HepG2 (cell line): ENCODE data around the gene CD7. TPM values are rescaled to one million over a fixed set of nuclear protein-coding genes. Genes with fewer than 3 reads are reported as not detected.

Experiments used
- CCAR2 ChIP-seq: fragments of 200-400 bp; formaldehyde crosslinking; optimal IDR thresholded peaks from 2 replicates; pipeline ENCODE3; 2018; ENCODE audit warnings: low read depth, mild to moderate bottlenecking, low read length, moderate library complexity
- DNMT1 ChIP-seq: sonication (generic); formaldehyde crosslinking; IDR thresholded peaks from 2 replicates; pipeline ENCODE4 v1.5.1; 2020; ENCODE audit warnings: mild to moderate bottlenecking, missing genetic modification reagents
- EHMT2 ChIP-seq: fragments of 200-600 bp; sonication (generic); IDR thresholded peaks from 2 replicates; pipeline ENCODE4 v1.7.0; 2017; ENCODE audit warnings: antibody characterized with exemption, low read depth, low read length, borderline replicate concordance
- HIVEP1 ChIP-seq: sonication (generic); formaldehyde crosslinking; IDR thresholded peaks from 2 replicates; pipeline ENCODE4 v1.4.0; 2020; ENCODE audit warnings: mild to moderate bottlenecking, missing genetic modification reagents
- HNRNPK ChIP-seq: fragments of 200-400 bp; formaldehyde crosslinking; IDR thresholded peaks from 2 replicates; pipeline ENCODE4 v1.6.1; 2018; ENCODE audit warnings: low read length, low read depth, moderate library complexity, mild to moderate bottlenecking; ENCODE audit not compliant: poor library complexity, severe bottlenecking
- HNRNPLL ChIP-seq: fragments of 200-400 bp; formaldehyde crosslinking; IDR thresholded peaks from 2 replicates; pipeline ENCODE4 v1.6.1; 2017; ENCODE audit warnings: mild to moderate bottlenecking, low read depth, low read length; ENCODE audit not compliant: poor library complexity, severe bottlenecking
- KAT8 ChIP-seq: IDR thresholded peaks from 2 replicates; pipeline ENCODE4 v1.6.1; 2016; ENCODE audit warnings: missing genetic modification reagents, missing compliant biosample characterization
- MAFG ChIP-seq: sonication (generic); formaldehyde crosslinking; IDR thresholded peaks from 2 replicates; pipeline ENCODE4 v1.5.1; 2020; ENCODE audit warnings: mild to moderate bottlenecking, missing genetic modification reagents
- MYNN ChIP-seq: sonication (generic); formaldehyde crosslinking; IDR thresholded peaks from 2 replicates; pipeline ENCODE4 v1.4.0; 2020; ENCODE audit warnings: mild to moderate bottlenecking, low read depth, missing genetic modification reagents
- NBN ChIP-seq: fragments of 450-650 bp; conservative IDR thresholded peaks from 2 replicates; pipeline ENCODE4 v1.6.1; 2017
- NCOR1 ChIP-seq: fragments of 200-600 bp; sonication (generic); IDR thresholded peaks from 2 replicates; pipeline ENCODE4 v1.7.0; 2017; ENCODE audit warnings: antibody characterized with exemption, low read length, borderline replicate concordance
- NFKBIZ ChIP-seq: IDR thresholded peaks from 2 replicates; pipeline ENCODE4 v1.6.1; 2018; ENCODE audit warnings: missing genetic modification reagents, missing compliant biosample characterization
- NR2F2 ChIP-seq: IDR thresholded peaks from 2 replicates; pipeline ENCODE4 v1.6.1; 2012; ENCODE audit warnings: low read depth, inconsistent platforms, borderline replicate concordance
- PHF20 ChIP-seq: sonication (generic); formaldehyde crosslinking; IDR thresholded peaks from 2 replicates; pipeline ENCODE4 v1.5.0; 2020; ENCODE audit warnings: mild to moderate bottlenecking, missing genetic modification reagents
- PRDM4 ChIP-seq: sonication (generic); formaldehyde crosslinking; IDR thresholded peaks from 2 replicates; pipeline ENCODE4 v1.9.0; 2021; ENCODE audit warnings: missing genetic modification reagents, borderline replicate concordance
- SNAPC2 ChIP-seq: sonication (generic); formaldehyde crosslinking; IDR thresholded peaks from 2 replicates; pipeline ENCODE4 v1.8.1; 2022; ENCODE audit warnings: mild to moderate bottlenecking, missing genetic modification reagents
- SSRP1 ChIP-seq: IDR thresholded peaks from 2 replicates; pipeline ENCODE4 v1.6.1; 2016; ENCODE audit warnings: control low read depth
- ZFP41 ChIP-seq: sonication (generic); formaldehyde crosslinking; IDR thresholded peaks from 2 replicates; pipeline ENCODE4 v1.4.0; 2020; ENCODE audit warnings: mild to moderate bottlenecking, missing genetic modification reagents, borderline replicate concordance
- ZNF20 ChIP-seq: sonication (generic); formaldehyde crosslinking; IDR thresholded peaks from 2 replicates; pipeline ENCODE4 v1.4.0; 2020; ENCODE audit warnings: mild to moderate bottlenecking, moderate library complexity, missing genetic modification reagents
- ZNF367 ChIP-seq: sonication (generic); formaldehyde crosslinking; IDR thresholded peaks from 2 replicates; pipeline ENCODE4 v1.4.0; 2020; ENCODE audit warnings: missing genetic modification reagents, borderline replicate concordance
- ZNF501 ChIP-seq: sonication (generic); formaldehyde crosslinking; IDR thresholded peaks from 2 replicates; pipeline ENCODE4 v1.5.1; 2020; ENCODE audit warnings: mild to moderate bottlenecking, moderate library complexity, missing genetic modification reagents
- ZNF672 ChIP-seq: sonication (generic); formaldehyde crosslinking; IDR thresholded peaks from 2 replicates; pipeline ENCODE4 v1.8.1; 2022; ENCODE audit warnings: missing genetic modification reagents
- ZNF761 ChIP-seq: sonication (generic); formaldehyde crosslinking; conservative IDR thresholded peaks from 2 replicates; pipeline ENCODE4 v1.4.0; 2020; ENCODE audit warnings: mild to moderate bottlenecking, missing genetic modification reagents
- ZNF768 ChIP-seq: sonication (generic); formaldehyde crosslinking; IDR thresholded peaks from 2 replicates; pipeline ENCODE4 v1.4.0; 2020; ENCODE audit warnings: missing genetic modification reagents
- ZNF776 ChIP-seq: sonication (generic); formaldehyde crosslinking; IDR thresholded peaks from 2 replicates; pipeline ENCODE4 v1.4.0; 2020; ENCODE audit warnings: mild to moderate bottlenecking, missing genetic modification reagents
- ZNF788 ChIP-seq: sonication (generic); formaldehyde crosslinking; IDR thresholded peaks from 2 replicates; pipeline ENCODE4 v1.5.0; 2020; ENCODE audit warnings: mild to moderate bottlenecking, missing genetic modification reagents, borderline replicate concordance
- ZNF850 ChIP-seq: sonication (generic); formaldehyde crosslinking; conservative IDR thresholded peaks from 2 replicates; pipeline ENCODE4 v1.9.0; 2021; ENCODE audit warnings: mild to moderate bottlenecking, missing genetic modification reagents
- polyA plus RNA-seq, 8 experiments: library from polyadenylated mRNA; depleted of rRNA in 3 of 8; stranded (reverse) in 7 of 8; unstranded in 1 of 8; fragments of >200 nt; fragmentation: Illumina TruSeq in 4 of 8; extraction: Trizol in 4 of 8; gene quantifications; 2 replicates each; pipeline versions ENCODE4 v1.2.1 to v1.2.3, GENCODE V29; 2011 to 2016; ENCODE audit warnings: low read depth in 4 of 8, missing spikeins in 1 of 8, mixed read lengths in 1 of 8; ENCODE audit not compliant: insufficient read depth in 1 of 8
- total RNA-seq, 5 experiments: library from RNA; depleted of rRNA; stranded (reverse); fragments of >200 nt; fragmentation: Illumina TruSeq; extraction: Trizol; gene quantifications; 2 replicates each; pipeline ENCODE4 v1.2.3, GENCODE V29; 2016; ENCODE audit warnings: low read depth in 1 of 5
- TF ChIP-seq, protein P1 (sequence below): sonication (generic); formaldehyde crosslinking; IDR thresholded peaks from 2 replicates; pipeline ENCODE4 v1.5.0; 2020; ENCODE audit warnings: mild to moderate bottlenecking, missing genetic modification reagents, borderline replicate concordance

CD7 gene
- total and polyA plus RNA-seq, 2 of the 13 experiments (the other 11 are each of a cell fraction or from before 2014, with no cell fraction given): 67.6 to 76.4 TPM

GRCh38 chr17:82351713-82352488 is 34.5 kb upstream of the CD7 start (continued):
- TF ChIP-seq, protein P1, sequence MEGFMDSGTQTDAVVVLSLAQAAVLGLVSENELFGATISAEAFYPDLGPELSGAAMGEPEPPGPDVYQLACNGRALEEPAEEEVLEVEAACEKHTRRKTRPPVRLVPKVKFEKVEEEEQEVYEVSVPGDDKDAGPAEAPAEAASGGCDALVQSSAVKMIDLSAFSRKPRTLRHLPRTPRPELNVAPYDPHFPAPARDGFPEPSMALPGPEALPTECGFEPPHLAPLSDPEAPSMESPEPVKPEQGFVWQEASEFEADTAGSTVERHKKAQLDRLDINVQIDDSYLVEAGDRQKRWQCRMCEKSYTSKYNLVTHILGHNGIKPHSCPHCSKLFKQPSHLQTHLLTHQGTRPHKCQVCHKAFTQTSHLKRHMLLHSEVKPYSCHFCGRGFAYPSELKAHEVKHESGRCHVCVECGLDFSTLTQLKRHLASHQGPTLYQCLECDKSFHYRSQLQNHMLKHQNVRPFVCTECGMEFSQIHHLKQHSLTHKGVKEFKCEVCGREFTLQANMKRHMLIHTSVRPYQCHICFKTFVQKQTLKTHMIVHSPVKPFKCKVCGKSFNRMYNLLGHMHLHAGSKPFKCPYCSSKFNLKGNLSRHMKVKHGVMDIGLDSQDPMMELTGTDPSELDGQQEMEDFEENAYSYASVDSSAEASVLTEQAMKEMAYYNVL (CRISPR knock-in tag): peak; percentile 3; the same call in 1 of the 2 replicates
- TF ChIP-seq MAFG: no peak
- no peak for TF ChIP-seq NR2F2
- no peak for TF ChIP-seq HNRNPK
- no peak for TF ChIP-seq ZFP41 (CRISPR knock-in tag)
- TF ChIP-seq ZNF672: no peak
- no peak for TF ChIP-seq DNMT1
- peak; percentile 44 for TF ChIP-seq HIVEP1
- peak; percentile 77 for TF ChIP-seq KAT8 (CRISPR knock-in tag)
- TF ChIP-seq PHF20 (CRISPR knock-in tag): no peak
- no peak for TF ChIP-seq ZNF20 (CRISPR knock-in tag)
- peak; percentile 29; the same call in 1 of the 2 replicates for TF ChIP-seq ZNF776 (CRISPR knock-in tag)
- no peak for TF ChIP-seq NFKBIZ (CRISPR knock-in tag)
- TF ChIP-seq HNRNPLL: no peak
- no peak for TF ChIP-seq MYNN (CRISPR knock-in tag)
- TF ChIP-seq NBN: no peak
- no peak for TF ChIP-seq SNAPC2
- no peak for TF ChIP-seq ZNF761 (CRISPR knock-in tag)
- no peak for TF ChIP-seq PRDM4
- TF ChIP-seq CCAR2: no peak
- no peak for TF ChIP-seq NCOR1
- no peak; the same call in 1 of the 2 replicates for TF ChIP-seq ZNF850
- TF ChIP-seq ZNF367 (CRISPR knock-in tag): no peak
- peak; percentile 91 for TF ChIP-seq ZNF501 (CRISPR knock-in tag)
- TF ChIP-seq ZNF788 (CRISPR knock-in tag): no peak
- TF ChIP-seq ZNF768 (CRISPR knock-in tag): peak; percentile 75; the same call in 1 of the 2 replicates
- TF ChIP-seq EHMT2: no peak
- no peak for TF ChIP-seq SSRP1 (CRISPR knock-in tag)
